Measurements from ENCODE around the gene PARP3. TPM values are rescaled to one million over a fixed set of nuclear protein-coding genes. Genes with fewer than 3 reads are reported as not detected.

The PARP3 gene
- total and polyA plus RNA-seq, 2 of the 8 experiments (the other 6 are each of a cell fraction or from before 2014, with no cell fraction given) = 1.3 to 1.6 TPM

- Histone ChIP-seq H3K27ac (ENCODE audit: low read depth, low read length) (no peak overlapping the region), H4K5ac (ENCODE audit: insufficient read length, low read depth, low read length) (no peak overlapping the region), H3K36me3 (ENCODE audit: control insufficient read depth in 2 of 4, insufficient read depth in 4 of 4, low read length in 3 of 4) (no peaks in the 10 kb centered on the region), H3K14ac (ENCODE audit: insufficient read length) (no peak overlapping the region), H3K79me1 (ENCODE audit: low read depth, low read length) (peaks cover 10% of the 10 kb centered on the region), H4K20me1 (replicated peaks in 1 of 2; ENCODE audit: control insufficient read depth in 1 of 2, insufficient read depth in 2 of 2, low read length in 2 of 2) (peaks cover 0 to 6% of the 10 kb centered on the region in 2 experiments), H2BK120ac (replicated peaks; ENCODE audit: low read depth, low read length) (no peak overlapping the region), H3K23ac (ENCODE audit: insufficient read length) (no peak overlapping the region), H3K9me3 (ENCODE audit: insufficient read depth in 2 of 2, low read depth in 1 of 2, low read length in 1 of 2) (no peaks in the 10 kb centered on the region; a peak in 1 of 4 replicates), H2AK5ac (ENCODE audit: low read depth, low read length) (no peak overlapping the region), H3K4ac (replicated peaks; ENCODE audit: insufficient read length, low read depth, low read length) (no peak overlapping the region), H3K4me2 (ENCODE audit: insufficient read depth in 1 of 2, low read depth in 2 of 2, low read length in 2 of 2) (no peak overlapping the region), H3K56ac (replicated peaks; ENCODE audit: insufficient read length, low read depth, low read length) (no peak overlapping the region), H2BK5ac (ENCODE audit: low read depth, low read length) (no peak overlapping the region), H2BK15ac (ENCODE audit: low read length) (no peak overlapping the region), H2BK12ac (ENCODE audit: low read depth, low read length) (no peak overlapping the region), H3K9ac (replicated peaks in 1 of 4; ENCODE audit: extremely low read depth in 1 of 4, low read depth in 3 of 4, low read length in 3 of 4) (no peak overlapping the region), H2BK20ac (ENCODE audit: low read length) (no peak overlapping the region), H3K4me3 (ENCODE audit: extremely low read depth in 1 of 4, insufficient read depth in 2 of 4, low read depth in 3 of 4, low read length in 4 of 4) (no peak overlapping the region), H4K8ac (ENCODE audit: extremely low read depth, insufficient read depth, low read length) (peak overlapping the region; percentile 26; the same call in 1 of the 2 replicates), H2AFZ (ENCODE audit: low read length) (no peak overlapping the region), H3K23me2 (ENCODE audit: low read depth, low read length) (peaks cover 17% of the 10 kb centered on the region), H3K27me3 (replicated peaks in 1 of 4; ENCODE audit: control insufficient read depth in 3 of 4, extremely low read depth in 1 of 4, insufficient read depth in 3 of 4, low read length in 3 of 4) (peaks cover 2 to 32% (median 24%) of the 10 kb centered on the region in 4 experiments; a peak in 6 of 7 replicates), H3K18ac (ENCODE audit: extremely low read depth, low read length) (no peak overlapping the region), H3K4me1 (replicated peaks in 1 of 4; ENCODE audit: control insufficient read depth in 3 of 4, insufficient read depth in 4 of 4, low read length in 3 of 4) (peaks cover 6 to 28% (median 19%) of the 10 kb centered on the region in 4 experiments), H4K91ac (replicated peaks; ENCODE audit: insufficient read length, low read length) (no peak overlapping the region), H3K79me2 (ENCODE audit: control insufficient read depth in 1 of 2, insufficient read depth in 2 of 2, low read length in 2 of 2) (no peaks in the 10 kb centered on the region)
- FAIRE-seq = no peak
- 79% methylated on average over 4 of the region's 4 CpGs; no CpG with 5 or more reads in 1 of the 2 experiments for WGBS, 2 experiments (ENCODE audit: extremely low coverage in 1 of 2, insufficient coverage in 1 of 2, insufficient read length in 1 of 2, insufficient replicate concordance in 2 of 2, low coverage in 1 of 2, low lambda C conversion rate in 2 of 2, missing lambda C conversion rate in 1 of 2)
- DNase-seq (ENCODE audit: low read depth in 1 of 2, low spot score in 2 of 2) = no peak
- no peak for TF ChIP-seq SUZ12 (IDR thresholded peaks at IDR 0.05; ENCODE audit: low read length)
- POLR2A ChIA-PET (ENCODE audit: partially characterized antibody) = interaction anchor here (25.9 to 29.3 kb wide), 2 partner anchors 6 to 7 kb away, joined by 923 read pairs; partner anchors contain the start of genes ABHD14A, ABHD14B, ACY1 and PCBP4
- CTCF ChIA-PET (ENCODE audit: partially characterized antibody) = interaction anchor here (1.1 to 2.6 kb wide), 2 partner anchors 36 to 142 kb away, joined by 3 to 12 read pairs; partner anchors contain the start of genes PARP3 and RRP9
Measured at GRCh38 chr3:51978143-51978502, 36.0 kb downstream of the PARP3 start.
